Measurements from ENCODE around the gene PRSS21. TPM values are rescaled to one million over a fixed set of nuclear protein-coding genes. Genes with fewer than 3 reads are reported as not detected.

PRSS21 gene
- total RNA-seq, 2 experiments from 2014 or later, result 68.7 to 69.6 TPM

DNA sequence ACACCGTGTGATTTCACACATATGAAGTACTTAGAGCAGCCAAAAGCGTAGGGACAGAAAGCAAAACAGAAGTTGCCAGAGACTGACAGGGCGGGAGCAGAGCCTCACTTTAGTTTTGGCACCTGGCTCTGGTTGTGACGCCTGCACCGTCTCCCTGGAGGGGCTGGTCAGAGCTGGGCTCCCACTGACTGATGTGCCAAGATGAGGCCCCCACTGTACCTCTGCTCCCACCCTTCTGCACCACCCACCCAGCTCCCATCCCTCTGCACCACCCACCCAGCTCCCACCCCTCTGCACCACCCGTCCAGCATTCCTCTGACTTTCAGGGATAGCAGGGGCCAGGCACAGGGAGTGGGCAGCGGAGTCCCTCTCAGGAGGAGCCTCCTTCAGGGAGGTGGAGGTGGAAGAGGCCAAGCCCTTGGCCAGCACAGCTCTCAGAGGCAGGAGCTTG, 3.2 kb upstream of the PRSS21 start:
- CTCF ChIA-PET (ENCODE audit: unreplicated experiment), result no interaction called here
- Histone ChIP-seq H3K9me3 (ENCODE audit: low read length) (no peaks in the 10 kb centered on the region), H3K9me2 (ENCODE audit: insufficient read depth, low read length) (no peaks in the 10 kb centered on the region), H3K4me1 (ENCODE audit: insufficient read depth, low read length, poor library complexity, severe bottlenecking) (peaks cover 18% of the 10 kb centered on the region), H4K20me1 (ENCODE audit: insufficient read depth, low read length) (no peaks in the 10 kb centered on the region), H3K36me3 (ENCODE audit: insufficient read depth, low read length) (no peaks in the 10 kb centered on the region), H2AFZ (ENCODE audit: low read length) (no peak overlapping the region), H3K4me3 (ENCODE audit: low read depth, low read length, poor library complexity, severe bottlenecking) (no peak overlapping the region), H3K79me2 (ENCODE audit: insufficient read depth, low read depth, low read length) (peaks cover 10% of the 10 kb centered on the region; the same call in 1 of the 2 replicates), H3K4me2 (ENCODE audit: low read length) (no peak overlapping the region), H3K27ac (ENCODE audit: low read depth, low read length, poor library complexity, severe bottlenecking) (no peak overlapping the region)
- intact Hi-C loops (cut with micrococcal nuclease; ENCODE audit: unreplicated experiment), result no loop called here
- no TSS peak for BruUV-seq (replicated peaks)
- no peak for TF ChIP-seq EZH2phosphoT487 (IDR thresholded peaks at IDR 0.05; ENCODE audit: borderline replicate concordance, low read depth, low read length)
- TF ChIP-seq, protein P1, sequence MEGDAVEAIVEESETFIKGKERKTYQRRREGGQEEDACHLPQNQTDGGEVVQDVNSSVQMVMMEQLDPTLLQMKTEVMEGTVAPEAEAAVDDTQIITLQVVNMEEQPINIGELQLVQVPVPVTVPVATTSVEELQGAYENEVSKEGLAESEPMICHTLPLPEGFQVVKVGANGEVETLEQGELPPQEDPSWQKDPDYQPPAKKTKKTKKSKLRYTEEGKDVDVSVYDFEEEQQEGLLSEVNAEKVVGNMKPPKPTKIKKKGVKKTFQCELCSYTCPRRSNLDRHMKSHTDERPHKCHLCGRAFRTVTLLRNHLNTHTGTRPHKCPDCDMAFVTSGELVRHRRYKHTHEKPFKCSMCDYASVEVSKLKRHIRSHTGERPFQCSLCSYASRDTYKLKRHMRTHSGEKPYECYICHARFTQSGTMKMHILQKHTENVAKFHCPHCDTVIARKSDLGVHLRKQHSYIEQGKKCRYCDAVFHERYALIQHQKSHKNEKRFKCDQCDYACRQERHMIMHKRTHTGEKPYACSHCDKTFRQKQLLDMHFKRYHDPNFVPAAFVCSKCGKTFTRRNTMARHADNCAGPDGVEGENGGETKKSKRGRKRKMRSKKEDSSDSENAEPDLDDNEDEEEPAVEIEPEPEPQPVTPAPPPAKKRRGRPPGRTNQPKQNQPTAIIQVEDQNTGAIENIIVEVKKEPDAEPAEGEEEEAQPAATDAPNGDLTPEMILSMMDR (conservative IDR thresholded peaks at IDR 0.05; ENCODE audit: low read length), result no peak
- POLR2A ChIA-PET, result no interaction called here
- no peak for DNase-seq (ENCODE audit: low spot score)

DNA sequence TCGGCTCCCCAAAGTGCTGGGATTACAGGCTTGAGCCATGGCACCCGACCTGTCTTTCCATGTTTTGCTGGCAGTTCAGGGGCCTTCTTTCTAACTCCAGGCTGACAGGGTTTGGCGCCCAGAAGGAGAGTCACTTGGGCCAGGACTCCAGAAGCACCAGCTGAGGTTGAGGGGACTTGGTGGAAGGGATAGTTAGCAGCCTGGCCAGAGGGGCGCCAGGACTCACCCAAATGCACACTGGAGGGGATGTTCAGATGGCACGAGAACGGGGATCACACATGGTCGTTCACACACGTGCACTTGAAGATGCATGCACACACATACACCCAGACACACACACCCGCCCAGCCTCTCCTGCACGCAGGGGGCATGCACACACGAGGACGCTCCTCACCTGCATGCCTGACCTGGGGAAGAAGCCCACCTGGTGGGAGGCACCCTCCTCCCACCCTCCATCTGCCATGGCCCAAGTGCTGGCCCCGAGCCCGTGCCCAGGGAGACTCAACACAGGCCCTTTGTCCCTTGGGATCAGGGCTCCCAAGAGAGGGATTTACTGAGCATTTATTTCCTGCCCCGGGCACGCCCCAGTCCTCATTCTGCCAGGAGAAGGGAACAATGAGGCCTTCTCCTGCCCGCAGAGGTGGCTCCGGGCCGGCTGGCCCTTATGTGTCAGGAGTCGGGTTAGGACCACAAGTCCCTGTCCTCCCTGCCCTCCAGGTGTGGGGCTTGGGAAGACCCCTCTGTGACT, 2.3 kb upstream of the PRSS21 start:
- H3K9me2 ChIP-seq (ENCODE audit: insufficient read depth, low read length), result no peaks in the 10 kb centered on the region
- H3K4me3 ChIP-seq (ENCODE audit: low read depth, low read length, poor library complexity, severe bottlenecking), result no peak overlapping the region
- no peak overlapping the region for H3K27ac ChIP-seq (ENCODE audit: low read depth, low read length, poor library complexity, severe bottlenecking)
- BruUV-seq (replicated peaks), result no TSS peak
- H3K9me3 ChIP-seq (ENCODE audit: low read length), result no peaks in the 10 kb centered on the region
- H4K20me1 ChIP-seq (ENCODE audit: insufficient read depth, low read length), result no peaks in the 10 kb centered on the region
- no peak for TF ChIP-seq EZH2phosphoT487 (IDR thresholded peaks at IDR 0.05; ENCODE audit: borderline replicate concordance, low read depth, low read length)
- TF ChIP-seq, protein P1 (conservative IDR thresholded peaks at IDR 0.05; ENCODE audit: low read length), result no peak
- POLR2A ChIA-PET, result interaction anchor here (0.7 kb wide), 1 partner anchor 10 kb away, joined by 7 read pairs; no protein-coding TSS in a partner anchor
- H3K4me1 ChIP-seq (ENCODE audit: insufficient read depth, low read length, poor library complexity, severe bottlenecking), result peaks cover 18% of the 10 kb centered on the region
- no peak for DNase-seq (ENCODE audit: low spot score)
- no peaks in the 10 kb centered on the region for H3K36me3 ChIP-seq (ENCODE audit: insufficient read depth, low read length)
- intact Hi-C loops (cut with micrococcal nuclease; ENCODE audit: unreplicated experiment), result no loop called here
- H3K4me2 ChIP-seq (ENCODE audit: low read length), result no peak overlapping the region
- no peak overlapping the region for H2AFZ ChIP-seq (ENCODE audit: low read length)
- H3K79me2 ChIP-seq (ENCODE audit: insufficient read depth, low read depth, low read length), result peaks cover 10% of the 10 kb centered on the region; the same call in 1 of the 2 replicates
- CTCF ChIA-PET (ENCODE audit: unreplicated experiment), result no interaction called here

DNA sequence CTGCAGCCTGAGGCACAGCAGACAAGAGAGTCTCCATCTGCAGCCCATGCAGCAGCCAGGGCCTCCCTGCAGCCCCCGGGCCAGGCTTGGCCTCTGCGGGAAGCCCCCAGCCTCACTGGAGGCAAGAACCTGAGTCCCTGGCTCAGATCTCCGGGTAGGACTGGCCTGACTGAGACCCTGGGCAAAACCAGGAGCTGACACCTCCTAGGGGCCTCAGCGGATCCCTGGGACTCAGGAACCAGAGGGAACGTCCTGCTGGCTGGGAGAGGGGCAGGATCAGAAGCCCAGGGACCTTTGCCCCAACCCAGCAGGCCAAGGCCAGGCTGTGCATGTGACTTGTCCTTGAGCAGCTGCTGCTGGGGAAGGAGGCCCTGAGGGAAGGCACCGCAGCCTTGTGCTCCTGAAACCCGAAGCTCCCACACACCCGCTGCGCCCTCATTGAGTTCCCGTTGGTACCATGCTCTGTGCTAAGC, 1.7 kb upstream of the PRSS21 start:
- intact Hi-C loops (cut with micrococcal nuclease; ENCODE audit: unreplicated experiment), result no loop called here
- BruUV-seq (replicated peaks), result no TSS peak
- peaks cover 10% of the 10 kb centered on the region; the same call in 1 of the 2 replicates for H3K79me2 ChIP-seq (ENCODE audit: insufficient read depth, low read depth, low read length)
- no peaks in the 10 kb centered on the region for H3K9me3 ChIP-seq (ENCODE audit: low read length)
- no peak overlapping the region for H3K4me2 ChIP-seq (ENCODE audit: low read length)
- TF ChIP-seq EZH2phosphoT487 (IDR thresholded peaks at IDR 0.05; ENCODE audit: borderline replicate concordance, low read depth, low read length), result no peak
- TF ChIP-seq, protein P1 (conservative IDR thresholded peaks at IDR 0.05; ENCODE audit: low read length), result no peak
- no peaks in the 10 kb centered on the region for H3K36me3 ChIP-seq (ENCODE audit: insufficient read depth, low read length)
- CTCF ChIA-PET (ENCODE audit: unreplicated experiment), result no interaction called here
- H3K4me1 ChIP-seq (ENCODE audit: insufficient read depth, low read length, poor library complexity, severe bottlenecking), result peaks cover 18% of the 10 kb centered on the region
- no peaks in the 10 kb centered on the region for H3K9me2 ChIP-seq (ENCODE audit: insufficient read depth, low read length)
- POLR2A ChIA-PET, result no interaction called here
- no peak overlapping the region for H2AFZ ChIP-seq (ENCODE audit: low read length)
- no peaks in the 10 kb centered on the region for H4K20me1 ChIP-seq (ENCODE audit: insufficient read depth, low read length)
- H3K4me3 ChIP-seq (ENCODE audit: low read depth, low read length, poor library complexity, severe bottlenecking), result no peak overlapping the region
- no peak overlapping the region for H3K27ac ChIP-seq (ENCODE audit: low read depth, low read length, poor library complexity, severe bottlenecking)
- no peak for DNase-seq (ENCODE audit: low spot score)
